ENCODE results near the gene NOP53.
A peak's percentile ranks its signal among the peaks of the same experiment; 100 is the strongest.
"Not testable (repeated sequence)": the region's sequence is repeated elsewhere in the genome, so short reads cannot be mapped to it uniquely, and the experiment has no call there.

NOP53 gene

GRCh38 chr19:47745010-47745901 is at the start of gene NOP53:
TSS of gene NOP53 (plus strand) at chr19:47745546. CDS start at chr19:47745560, 14 bp downstream.
- peak; percentile 92 to 95 (median 94) for DNase-seq (ENCODE audit: low read depth in 3 of 3)

- no peak for DNase-seq (ENCODE audit: low read depth in 3 of 3)
These were observed 48.7 kb upstream of the NOP53 start for GRCh38 chr19:47696635-47697034.

GRCh38 chr19:47697863-47698609 is 47.3 kb upstream of the NOP53 start:
- DNase-seq (ENCODE audit: low read depth in 3 of 3), result peak in 2 of 3 donors; percentile 28 to 32

- no peak for DNase-seq (ENCODE audit: low read depth in 3 of 3)
These were observed 46.6 kb upstream of the NOP53 start for GRCh38 chr19:47698631-47699359.

GRCh38 chr19:47699360-47699917 is 45.9 kb upstream of the NOP53 start:
- peak in 2 of 3 donors; percentile 17 to 60 for DNase-seq (ENCODE audit: low read depth in 3 of 3)

GRCh38 chr19:47700934-47701716 is 44.2 kb upstream of the NOP53 start:
- DNase-seq (ENCODE audit: low read depth in 3 of 3), result no peak

GRCh38 chr19:47701717-47702552 is 43.4 kb upstream of the NOP53 start:
- no peak for DNase-seq (ENCODE audit: low read depth in 3 of 3)

- DNase-seq (ENCODE audit: low read depth in 3 of 3), result no peak
These were observed 42.7 kb upstream of the NOP53 start for GRCh38 chr19:47702671-47703070.

GRCh38 chr19:47703301-47703700 is 42.0 kb upstream of the NOP53 start:
- no peak for DNase-seq (ENCODE audit: low read depth in 3 of 3)

- no peak for DNase-seq (ENCODE audit: low read depth in 3 of 3)
These were observed 41.3 kb upstream of the NOP53 start for GRCh38 chr19:47704024-47704423.

GRCh38 chr19:47704656-47705055 is 40.7 kb upstream of the NOP53 start:
- no peak for DNase-seq (ENCODE audit: low read depth in 3 of 3)

- peak; percentile 67 to 76 (median 72) for DNase-seq (ENCODE audit: low read depth in 3 of 3)
These were observed 38.0 kb upstream of the NOP53 start for GRCh38 chr19:47707135-47707925.

GRCh38 chr19:47711652-47712242 is 33.6 kb upstream of the NOP53 start:
- DNase-seq (ENCODE audit: low read depth in 3 of 3), result no peak

GRCh38 chr19:47713046-47714021 is 32.0 kb upstream of the NOP53 start, which contains the start of gene EHD2:
TSS of gene EHD2 (plus strand) at chr19:47713422. CDS start at chr19:47716613, 3,191 bp downstream.
- peak in 1 of 3 donors; percentile 50 for DNase-seq (ENCODE audit: low read depth in 3 of 3)

GRCh38 chr19:47714339-47714738 is 31.0 kb upstream of the NOP53 start:
- DNase-seq (ENCODE audit: low read depth in 3 of 3), result no peak

- DNase-seq (ENCODE audit: low read depth in 3 of 3), result not testable (repeated sequence)
These were observed 30.5 kb upstream of the NOP53 start for GRCh38 chr19:47714855-47715254.

- DNase-seq (ENCODE audit: low read depth in 3 of 3), result no peak
These were observed 28.9 kb upstream of the NOP53 start for GRCh38 chr19:47716270-47716937.

Measured in stimulated activated CD4-positive, alpha-beta T cell treated with anti-CD3 and anti-CD28 coated beads, TNF-alpha, amount 100 ng/mL, for 48 hours (primary cell).